HG02623 (cell line): ENCODE results near the gene NRIP1.
"Not testable (repeated sequence)": the region's sequence is repeated elsewhere in the genome, so short reads cannot be mapped to it uniquely, and the experiment has no call there.

Experiments
- ATAC-seq: cut with Tn5 transposase; IDR thresholded peaks from one replicate; pipeline ENCODE4 v1.9.1; 2021; ENCODE audit warnings: moderate library complexity; ENCODE audit not compliant: unreplicated experiment

Gene NRIP1

GRCh38 chr21:14927324-14927723 lies 137.5 kb downstream of the NRIP1 start:
- not testable (repeated sequence) for ATAC-seq

- no peak for ATAC-seq
Measured at GRCh38 chr21:14926186-14926585, 138.6 kb downstream of the NRIP1 start.

GRCh38 chr21:14923468-14923867 lies 141.3 kb downstream of the NRIP1 start:
- no peak for ATAC-seq

GRCh38 chr21:14922980-14923379 lies 141.8 kb downstream of the NRIP1 start:
- ATAC-seq: no peak

GRCh38 chr21:14918527-14918926 lies 146.3 kb downstream of the NRIP1 start:
- ATAC-seq: no peak

GRCh38 chr21:14917762-14918161 lies 147.0 kb downstream of the NRIP1 start:
- ATAC-seq: no peak

- ATAC-seq: no peak
Measured at GRCh38 chr21:14916676-14917141, 148.1 kb downstream of the NRIP1 start.

- ATAC-seq: no peak
Measured at GRCh38 chr21:14913638-14914037, 151.2 kb downstream of the NRIP1 start.

GRCh38 chr21:14911351-14911750 lies 153.4 kb downstream of the NRIP1 start:
- ATAC-seq: no peak
